SJSA1 (cell line): ENCODE measurements around the gene ASIC1. TPM values are rescaled to one million over a fixed set of nuclear protein-coding genes. Genes with fewer than 3 reads are reported as not detected.

Experiments used
- DNase-seq, 2 experiments: peaks; one replicate each; pipeline ENCODE4 v3.0.0-alpha.2; 2015 to 2020; ENCODE audit warnings: low spot score in 2 of 2, low read depth in 1 of 2
- H3K27ac ChIP-seq: fragments of 250-450 bp; sonication (Bioruptor Pico); 2 replicates; pipeline ENCODE4 v1.5.1; 2020; ENCODE audit warnings: mild to moderate bottlenecking, moderate library complexity
- H3K27me3 ChIP-seq: fragments of 250-450 bp; sonication (Bioruptor Pico); replicated peaks from 2 replicates; pipeline ENCODE4 v1.5.1; 2020; ENCODE audit warnings: mild to moderate bottlenecking, moderate library complexity
- H3K36me3 ChIP-seq: fragments of 250-450 bp; sonication (Bioruptor Pico); 2 replicates; pipeline ENCODE4 v1.5.1; 2020; ENCODE audit warnings: mild to moderate bottlenecking
- H3K4me1 ChIP-seq: fragments of 250-450 bp; sonication (Bioruptor Pico); replicated peaks from 2 replicates; pipeline ENCODE4 v1.6.1; 2021; ENCODE audit warnings: mild to moderate bottlenecking
- H3K4me3 ChIP-seq: fragments of 250-450 bp; sonication (Bioruptor Pico); 2 replicates; pipeline ENCODE4 v1.5.1; 2020; ENCODE audit warnings: mild to moderate bottlenecking
- H3K9me3 ChIP-seq: fragments of 250-450 bp; sonication (Bioruptor Pico); replicated peaks from 2 replicates; pipeline ENCODE4 v1.5.1; 2020; ENCODE audit warnings: mild to moderate bottlenecking
- total RNA-seq: library from RNA; depleted of rRNA; stranded (reverse); fragments of >200 nt; shearing (Covaris generic); gene quantifications from 2 replicates; pipeline ENCODE4 v1.2.3, GENCODE V29; 2014

The ASIC1 gene
- total RNA-seq, 1 experiment from 2014 or later = 0.37 TPM

DNA sequence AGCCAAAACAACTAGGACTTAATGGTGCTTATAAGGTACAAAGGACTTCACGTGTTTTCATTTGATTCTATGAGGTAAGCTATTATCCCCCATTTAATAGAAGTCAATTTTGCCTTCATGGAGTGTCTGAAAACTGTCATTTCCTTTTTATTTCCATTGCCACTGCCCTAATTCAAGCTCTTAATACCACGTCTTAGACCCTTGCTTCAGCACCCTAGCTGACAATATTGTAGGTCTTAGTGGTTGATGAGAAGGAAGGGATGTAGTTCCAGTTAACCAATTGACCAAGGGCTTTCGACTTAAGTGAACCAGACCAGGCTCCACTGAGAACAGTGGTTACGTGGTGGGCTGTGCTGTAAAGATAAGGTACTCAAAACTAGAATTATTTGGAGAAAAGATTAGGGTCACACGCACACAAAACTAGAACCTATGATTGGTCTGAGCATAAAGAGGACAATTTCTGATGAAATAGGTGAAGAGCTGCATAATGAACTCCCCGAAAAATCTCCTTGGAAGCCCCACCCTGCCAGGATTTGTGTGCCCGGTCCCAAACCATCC, 9.6 kb upstream of the ASIC1 start:
- no peak for DNase-seq

DNA sequence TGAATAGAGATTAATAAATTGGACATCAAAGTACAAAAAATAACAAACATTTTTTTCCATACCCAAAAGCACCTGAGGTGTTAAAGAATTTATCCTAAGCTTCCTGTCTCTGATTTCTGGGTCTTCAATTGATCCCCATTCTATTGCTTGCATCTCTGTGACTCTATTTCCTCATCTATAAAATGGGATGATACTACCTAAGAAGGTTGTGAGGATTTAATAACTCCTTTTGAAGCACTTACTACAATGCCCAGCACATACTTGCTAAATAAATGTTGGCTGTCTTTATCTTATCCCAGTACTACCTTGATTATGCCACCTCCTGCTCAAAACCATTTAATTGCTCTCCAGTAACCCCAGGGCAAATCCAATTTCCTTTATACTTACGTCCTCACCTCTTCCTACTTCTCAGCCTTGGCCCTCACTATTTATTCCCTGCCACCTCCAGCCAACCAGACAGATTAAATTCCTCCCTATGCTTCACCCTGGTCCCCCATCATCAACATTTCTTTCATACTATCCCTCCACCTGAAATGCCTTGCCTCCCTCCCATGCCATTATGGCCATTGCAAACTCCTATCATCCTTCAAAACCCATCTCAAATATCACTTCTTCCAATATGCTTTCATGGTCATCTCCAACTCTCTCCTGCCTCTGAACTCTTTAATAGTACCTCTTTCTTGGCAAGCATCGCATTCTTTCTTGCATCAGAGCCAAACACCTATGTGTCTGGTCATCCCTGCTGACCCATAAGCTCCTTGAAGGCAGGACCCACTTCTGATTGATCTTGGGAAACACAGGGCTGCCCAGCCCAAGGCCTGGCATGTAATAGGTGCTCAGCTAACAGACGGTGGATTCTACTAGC, 7.9 kb upstream of the ASIC1 start:
- H3K9me3 ChIP-seq = no peaks in the 10 kb centered on the region
- peaks cover 14% of the 10 kb centered on the region for H3K27me3 ChIP-seq
- no peaks in the 10 kb centered on the region for H3K4me1 ChIP-seq
- DNase-seq = no peak
- no peaks in the 10 kb centered on the region for H3K36me3 ChIP-seq
- no peak overlapping the region for H3K4me3 ChIP-seq
- no peak overlapping the region for H3K27ac ChIP-seq

More for the DNA sequence above, 9.6 kb upstream of the ASIC1 start:
- no peak overlapping the region for H3K4me3 ChIP-seq
- H3K27ac ChIP-seq = no peak overlapping the region
- peaks cover 14% of the 10 kb centered on the region for H3K27me3 ChIP-seq
- H3K9me3 ChIP-seq = no peaks in the 10 kb centered on the region
- no peaks in the 10 kb centered on the region for H3K4me1 ChIP-seq
- H3K36me3 ChIP-seq = no peaks in the 10 kb centered on the region

DNA sequence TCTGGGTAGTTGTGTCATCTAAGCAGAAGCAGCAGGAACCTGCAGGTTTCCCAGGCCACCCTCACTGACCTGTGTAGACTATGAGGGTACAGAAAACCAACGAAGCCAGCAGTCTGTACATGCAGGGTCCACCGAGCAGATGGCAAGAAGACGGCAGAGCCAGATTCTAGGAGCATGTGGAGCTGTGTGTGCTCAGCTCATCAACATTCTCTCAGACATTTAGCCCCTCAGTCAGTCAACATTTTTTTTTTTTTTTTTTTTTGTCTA, 7.3 kb upstream of the ASIC1 start:
- no peak for DNase-seq
- H3K4me3 ChIP-seq = no peak overlapping the region

DNA sequence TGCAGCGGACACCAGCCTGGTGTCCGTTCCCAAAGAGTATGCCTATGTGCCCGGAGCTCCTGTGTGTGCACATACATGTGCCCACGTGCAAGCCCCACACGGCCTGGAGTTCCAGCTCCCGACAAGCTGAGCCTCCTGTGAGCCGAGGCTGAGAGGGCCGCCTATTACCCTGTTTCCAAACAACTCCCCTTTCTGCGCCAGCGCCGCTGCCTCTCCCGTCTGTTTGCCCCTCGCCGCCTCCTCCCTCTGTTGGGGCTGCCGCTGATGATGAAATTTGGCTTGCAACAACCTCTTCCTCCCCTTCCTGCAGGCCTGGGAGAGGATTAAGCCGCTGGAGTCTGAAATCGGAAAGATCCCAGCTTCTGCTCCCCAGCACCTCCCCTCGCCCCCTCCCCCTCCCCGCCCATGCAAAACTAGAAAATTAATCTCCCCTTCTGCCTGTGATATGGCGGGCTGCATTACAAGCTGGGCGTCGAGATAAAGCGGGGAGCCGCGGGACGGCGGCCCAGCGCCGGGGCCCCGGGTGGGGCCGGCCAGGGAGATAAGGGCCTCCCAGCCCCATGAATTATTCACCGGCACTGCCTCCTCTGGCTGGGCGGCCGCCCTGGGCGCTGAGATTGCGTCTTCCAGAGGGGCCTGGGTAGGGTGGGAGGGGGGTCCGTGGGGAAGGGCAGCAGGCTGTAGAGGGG, 6.8 kb upstream of the ASIC1 start:
- Histone ChIP-seq H3K4me1 (no peaks in the 10 kb centered on the region), H3K36me3 (no peaks in the 10 kb centered on the region), H3K9me3 (no peaks in the 10 kb centered on the region), H3K27me3 (peaks cover 14% of the 10 kb centered on the region), H3K4me3 (no peak overlapping the region), H3K27ac (no peak overlapping the region)
- no peak for DNase-seq

More for the DNA sequence above, 7.3 kb upstream of the ASIC1 start:
- Histone ChIP-seq H3K4me1 (no peaks in the 10 kb centered on the region), H3K27ac (no peak overlapping the region), H3K36me3 (no peaks in the 10 kb centered on the region), H3K9me3 (no peaks in the 10 kb centered on the region), H3K27me3 (peaks cover 14% of the 10 kb centered on the region)

DNA sequence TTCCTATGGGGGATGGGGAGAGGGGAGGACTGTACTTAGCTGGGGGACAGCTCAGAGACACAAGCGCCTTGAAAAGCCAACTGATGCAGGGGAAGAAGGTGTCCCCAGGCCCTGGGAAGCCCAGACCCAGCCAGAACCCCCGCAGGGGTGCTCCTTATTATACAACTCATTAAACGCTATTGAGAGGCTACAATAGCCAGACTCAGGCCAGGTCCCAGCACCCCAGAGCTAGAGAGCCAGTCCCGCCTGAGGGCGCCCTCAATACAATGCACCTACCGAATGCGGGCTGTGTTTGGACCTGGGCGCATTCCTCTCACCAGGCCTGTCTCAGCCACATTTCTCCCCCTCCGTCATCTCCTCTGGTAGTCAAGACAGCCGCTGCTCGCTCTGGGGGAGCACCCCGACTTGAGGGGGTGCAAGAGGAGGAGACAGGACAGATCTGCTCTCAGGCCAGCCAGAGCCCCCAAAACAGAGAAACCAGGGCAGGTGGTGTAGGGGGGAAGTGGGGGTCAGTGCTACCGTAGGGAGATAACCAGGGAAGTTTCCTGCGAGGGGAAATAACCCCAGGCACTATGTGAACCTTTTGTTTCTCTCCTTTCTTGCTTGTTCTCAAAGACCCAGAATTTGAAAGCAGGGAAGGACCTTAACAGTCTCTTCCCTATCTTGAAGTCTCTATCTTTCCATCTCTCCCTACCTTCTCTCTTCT, 6.1 kb upstream of the ASIC1 start:
- Histone ChIP-seq H3K4me1 (peaks cover 4% of the 10 kb centered on the region; the same call in 1 of the 2 replicates), H3K9me3 (no peaks in the 10 kb centered on the region), H3K36me3 (no peaks in the 10 kb centered on the region), H3K27ac (no peak overlapping the region), H3K27me3 (peaks cover 17% of the 10 kb centered on the region), H3K4me3 (no peak overlapping the region)
- DNase-seq = no peak

DNA sequence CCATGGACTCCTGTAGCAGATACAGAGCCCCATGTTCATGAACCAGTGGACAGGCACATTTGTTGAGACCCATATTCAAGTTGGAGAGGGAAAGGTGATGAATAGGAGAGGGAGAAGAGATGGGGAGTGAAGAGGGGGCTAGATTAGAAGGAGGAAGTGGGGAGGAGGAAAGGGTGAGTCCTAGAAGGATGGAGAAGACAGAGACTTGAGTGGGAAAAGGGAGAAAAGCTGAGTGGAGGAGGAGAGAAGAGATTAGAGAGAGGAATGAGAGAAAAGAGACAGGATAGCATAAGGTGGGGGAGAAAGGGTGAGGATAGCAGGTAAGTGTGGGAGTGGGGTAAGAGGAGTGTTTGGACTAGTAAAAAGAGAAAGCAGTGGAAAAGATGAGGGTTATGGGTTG, 4.9 kb upstream of the ASIC1 start:
- Histone ChIP-seq H3K27ac (no peak overlapping the region), H3K9me3 (no peaks in the 10 kb centered on the region), H3K27me3 (peaks cover 27% of the 10 kb centered on the region), H3K36me3 (no peaks in the 10 kb centered on the region), H3K4me3 (no peak overlapping the region), H3K4me1 (peaks cover 11% of the 10 kb centered on the region)
- DNase-seq = no peak

DNA sequence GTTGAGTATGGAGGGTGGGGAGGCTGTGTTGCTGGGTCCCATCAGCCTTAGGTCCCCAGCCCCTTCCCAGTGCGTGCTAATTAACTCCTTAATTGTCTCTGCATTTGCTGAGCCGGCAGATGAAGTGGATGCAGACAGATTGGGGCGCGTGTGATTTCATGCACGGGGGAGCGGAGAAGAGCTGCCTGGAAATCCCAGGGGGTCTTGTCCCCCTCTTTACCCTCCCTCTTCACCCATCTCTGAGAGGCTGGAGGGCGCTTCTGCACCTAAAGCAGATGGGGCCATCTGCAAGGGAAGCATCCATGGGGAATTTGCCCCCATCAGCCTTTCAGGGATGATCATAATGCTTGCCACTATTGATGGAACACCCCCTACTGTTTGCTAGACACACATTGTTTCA, 4.4 kb upstream of the ASIC1 start:
- Histone ChIP-seq H3K27me3 (peaks cover 27% of the 10 kb centered on the region), H3K9me3 (no peaks in the 10 kb centered on the region), H3K4me1 (peaks cover 11% of the 10 kb centered on the region), H3K36me3 (no peaks in the 10 kb centered on the region), H3K27ac (no peak overlapping the region), H3K4me3 (no peak overlapping the region)
- no peak for DNase-seq

DNA sequence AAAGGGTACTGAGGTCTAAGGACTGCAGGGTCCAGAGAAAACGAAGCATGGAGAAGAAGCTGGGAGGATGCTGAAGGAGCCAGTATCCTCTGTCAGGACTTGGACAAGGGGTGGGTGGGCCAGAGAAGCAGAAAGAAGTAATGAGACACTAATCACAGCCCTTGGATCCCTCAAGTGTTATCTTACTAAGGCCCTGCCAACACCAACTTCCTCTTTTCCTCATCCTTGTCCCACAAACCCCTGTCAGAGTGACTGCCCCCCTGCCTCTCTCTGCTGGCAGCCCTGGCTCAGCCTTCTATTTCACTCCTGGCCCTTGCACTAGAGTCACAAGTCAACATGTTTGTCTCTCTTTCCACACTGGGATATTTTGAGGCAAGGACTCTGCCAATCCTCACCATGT, 3.8 kb upstream of the ASIC1 start:
- Histone ChIP-seq H3K27me3 (peaks cover 27% of the 10 kb centered on the region), H3K27ac (no peak overlapping the region), H3K4me1 (peaks cover 11% of the 10 kb centered on the region), H3K4me3 (no peak overlapping the region), H3K36me3 (no peaks in the 10 kb centered on the region), H3K9me3 (no peaks in the 10 kb centered on the region)
- no peak for DNase-seq

DNA sequence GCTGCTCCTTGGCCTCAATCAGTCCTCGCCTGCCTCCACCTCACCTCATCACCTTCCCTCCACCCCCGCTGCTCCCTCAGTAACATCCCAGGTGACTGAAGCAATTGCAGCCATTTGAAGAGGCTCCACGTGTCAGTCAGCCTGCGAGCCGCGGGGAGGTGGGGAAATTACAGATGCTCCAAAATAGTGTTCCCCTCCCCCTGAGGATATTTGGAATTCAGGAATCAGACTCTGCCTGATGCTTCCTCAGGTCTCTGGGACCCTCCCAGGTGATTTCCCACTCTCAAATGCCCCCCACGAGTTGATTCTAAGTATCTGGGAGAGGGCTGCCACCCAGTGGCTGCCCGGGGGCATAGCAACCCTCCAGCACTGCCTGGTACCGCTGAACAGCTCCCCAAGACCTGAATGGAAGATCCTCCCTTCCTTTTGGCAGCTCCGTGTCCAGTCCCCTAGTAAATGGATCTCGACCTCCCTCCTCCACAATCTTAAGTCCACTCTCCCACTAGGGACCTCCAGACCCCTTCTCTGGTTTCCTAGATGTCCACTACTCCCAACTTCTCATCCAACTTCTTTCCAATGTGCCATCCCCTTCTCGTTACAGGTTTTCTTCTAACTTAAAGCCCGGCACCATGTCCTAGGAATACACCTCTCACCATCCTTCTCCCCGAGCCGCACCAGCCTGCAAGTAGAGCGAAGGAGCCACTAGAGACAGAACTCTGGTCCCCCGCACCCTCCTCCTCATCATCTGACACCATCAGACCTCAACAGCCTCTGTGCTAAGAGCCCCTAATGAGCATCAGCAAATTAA, 1.4 kb upstream of the ASIC1 start:
- Histone ChIP-seq H3K4me1 (peaks cover 11% of the 10 kb centered on the region), H3K9me3 (no peaks in the 10 kb centered on the region), H3K27ac (no peak overlapping the region), H3K4me3 (no peak overlapping the region), H3K36me3 (no peaks in the 10 kb centered on the region), H3K27me3 (peaks cover 19% of the 10 kb centered on the region)
- DNase-seq = peak in 1 of 2 experiments; percentile 47

DNA sequence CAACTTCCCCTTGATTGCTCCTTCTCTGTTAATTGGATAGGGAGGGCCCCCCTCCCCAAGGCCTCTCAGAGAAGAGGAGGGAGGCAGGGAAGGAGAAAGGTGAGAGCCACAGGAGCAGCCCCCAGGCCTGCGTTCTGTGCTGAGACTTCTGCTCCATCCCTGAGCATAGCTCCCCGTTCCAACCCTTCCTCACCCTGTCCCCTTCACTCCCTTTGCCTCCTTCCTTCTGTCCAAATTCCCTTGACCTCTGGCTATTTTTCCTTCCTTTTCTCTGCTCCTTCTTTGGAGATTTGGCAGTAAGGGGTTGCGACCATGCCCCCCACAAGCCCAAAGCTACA, 788 bp upstream of the ASIC1 start:
- Histone ChIP-seq H3K27ac (no peak overlapping the region), H3K9me3 (no peaks in the 10 kb centered on the region), H3K36me3 (no peaks in the 10 kb centered on the region), H3K27me3 (peaks cover 19% of the 10 kb centered on the region), H3K4me1 (peaks cover 11% of the 10 kb centered on the region), H3K4me3 (no peak overlapping the region)
- no peak for DNase-seq

DNA sequence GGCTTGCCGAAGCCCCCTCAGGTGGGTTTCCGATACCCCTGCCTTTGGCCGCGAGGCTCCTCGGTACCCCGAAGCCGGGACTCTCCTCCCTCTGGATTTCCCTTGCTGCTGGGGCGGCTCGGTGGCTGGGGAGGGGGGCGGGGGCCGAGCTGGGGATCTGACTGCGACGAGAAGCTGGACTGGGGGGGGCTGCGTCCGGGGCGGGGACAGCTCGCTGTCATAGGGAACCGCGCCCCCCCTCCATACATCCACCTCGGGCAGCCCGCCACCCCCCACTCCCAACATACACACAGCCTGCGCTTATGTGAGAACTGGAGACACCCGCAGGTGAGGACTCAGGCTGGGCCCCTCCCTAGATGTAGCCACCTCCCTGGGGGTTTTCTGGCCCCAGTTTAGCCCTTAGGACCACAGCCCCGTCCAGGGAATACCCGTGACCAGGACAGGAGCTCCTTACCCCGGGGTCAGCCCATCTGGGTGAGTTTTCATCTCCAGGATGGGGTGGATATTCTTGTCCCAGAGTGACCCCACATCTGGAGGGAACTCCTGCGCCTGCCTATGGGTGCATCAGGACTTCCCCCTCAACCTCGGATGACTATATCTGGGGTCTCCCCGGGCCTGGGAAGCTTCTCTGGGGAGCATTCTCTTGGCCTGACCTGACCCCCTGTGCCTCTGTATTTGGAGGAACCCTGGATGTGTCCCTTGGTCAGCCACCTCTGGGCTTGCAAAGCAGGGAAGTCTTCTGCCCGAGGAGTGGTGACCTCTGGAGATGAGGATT, 687 bp downstream of the ASIC1 start:
- Histone ChIP-seq H3K4me1 (peaks cover 11% of the 10 kb centered on the region), H3K4me3 (peak overlapping the region; percentile 51), H3K27me3 (peaks cover 14% of the 10 kb centered on the region; the same call in 1 of the 2 replicates), H3K27ac (no peak overlapping the region), H3K36me3 (no peaks in the 10 kb centered on the region), H3K9me3 (no peaks in the 10 kb centered on the region)
- no peak for DNase-seq

DNA sequence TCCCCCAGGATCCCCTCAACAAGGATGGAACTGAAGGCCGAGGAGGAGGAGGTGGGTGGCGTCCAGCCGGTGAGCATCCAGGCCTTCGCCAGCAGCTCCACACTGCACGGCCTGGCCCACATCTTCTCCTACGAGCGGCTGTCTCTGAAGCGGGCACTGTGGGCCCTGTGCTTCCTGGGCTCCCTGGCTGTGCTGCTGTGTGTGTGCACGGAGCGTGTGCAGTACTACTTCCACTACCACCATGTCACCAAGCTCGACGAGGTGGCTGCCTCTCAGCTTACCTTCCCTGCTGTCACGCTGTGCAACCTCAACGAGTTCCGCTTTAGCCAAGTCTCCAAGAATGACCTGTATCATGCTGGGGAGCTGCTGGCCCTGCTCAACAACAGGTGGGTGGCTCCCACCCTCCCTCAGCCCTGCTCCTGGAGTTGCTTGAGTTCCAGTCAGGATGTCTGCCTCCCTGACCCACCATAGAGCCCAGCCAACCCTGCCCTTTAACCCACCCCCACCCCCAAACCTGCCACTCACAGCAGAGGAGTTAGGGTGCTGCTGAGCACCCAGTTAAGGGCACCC, 1.4 kb downstream of the ASIC1 start:
- H3K4me3 ChIP-seq = no peak overlapping the region
- H3K9me3 ChIP-seq = no peaks in the 10 kb centered on the region

More for the DNA sequence above, 1.4 kb downstream of the ASIC1 start:
- Histone ChIP-seq H3K27ac (no peak overlapping the region), H3K36me3 (no peaks in the 10 kb centered on the region), H3K4me1 (peaks cover 11% of the 10 kb centered on the region), H3K27me3 (peaks cover 14% of the 10 kb centered on the region; the same call in 1 of the 2 replicates)
- no peak for DNase-seq
